GM13977 (cell line): ENCODE data around the gene LFNG.

Experiments used
- DNase-seq: peaks from one replicate; pipeline ENCODE4 v3.0.0; 2012; ENCODE audit warnings: low spot score
- in situ Hi-C: fragments of 300-500 bp; cut with MboI; formaldehyde crosslinking; loops from one replicate; pipeline ENCODE4 v1.12.0; 2022; ENCODE audit warnings: low sequenced_read_pairs, low pct_unique_long_range_greater_than_20kb, mixed read lengths, inconsistent platforms; ENCODE audit not compliant: unreplicated experiment
- TF ChIP-seq, protein P1 (sequence below): IDR thresholded peaks from 2 replicates; pipeline ENCODE4 v1.5.1; 2012; ENCODE audit warnings: mild to moderate bottlenecking, control low read depth; ENCODE audit not compliant: insufficient read depth; ENCODE audit errors: extremely low read depth, missing control alignments

The LFNG gene

DNA sequence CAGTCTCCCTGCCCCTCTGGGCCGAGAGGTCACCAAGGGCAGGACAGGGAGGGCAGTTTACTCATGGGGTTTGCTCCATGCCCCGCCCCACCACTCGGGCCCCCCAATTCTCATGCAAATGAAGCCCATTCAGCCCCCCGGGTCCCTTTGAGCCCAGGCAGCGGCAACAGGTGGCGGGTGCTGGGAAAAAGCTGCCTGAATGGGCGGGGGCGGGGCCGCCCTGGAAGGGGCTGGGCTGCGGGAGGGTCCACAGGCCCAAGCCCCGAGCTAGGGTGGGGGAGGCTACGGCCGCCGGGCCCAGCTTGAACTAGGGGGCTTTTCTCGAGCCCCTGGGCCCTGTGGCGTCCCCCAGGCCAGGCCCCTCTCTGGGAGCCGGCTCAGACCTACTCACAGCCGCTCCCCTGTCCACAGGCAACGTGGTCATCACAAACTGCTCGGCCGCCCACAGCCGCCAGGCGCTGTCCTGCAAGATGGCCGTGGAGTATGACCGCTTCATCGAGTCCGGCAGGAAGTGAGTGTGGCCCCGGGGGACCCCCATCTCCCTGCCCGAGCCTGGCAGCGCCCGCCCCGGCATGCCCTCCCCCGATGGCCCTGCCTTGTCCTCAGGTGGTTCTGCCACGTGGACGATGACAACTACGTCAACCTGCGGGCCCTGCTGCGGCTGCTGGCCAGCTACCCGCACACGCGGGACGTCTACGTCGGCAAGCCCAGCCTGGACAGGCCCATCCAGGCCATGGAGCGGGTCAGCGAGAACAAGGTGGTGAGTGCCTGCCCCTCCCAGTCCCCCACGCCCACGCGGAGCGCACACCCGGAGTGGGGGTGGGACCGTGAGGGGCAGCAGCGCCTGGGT is 5.5 kb downstream of the LFNG start:
- no peak for DNase-seq
- TF ChIP-seq, protein P1, sequence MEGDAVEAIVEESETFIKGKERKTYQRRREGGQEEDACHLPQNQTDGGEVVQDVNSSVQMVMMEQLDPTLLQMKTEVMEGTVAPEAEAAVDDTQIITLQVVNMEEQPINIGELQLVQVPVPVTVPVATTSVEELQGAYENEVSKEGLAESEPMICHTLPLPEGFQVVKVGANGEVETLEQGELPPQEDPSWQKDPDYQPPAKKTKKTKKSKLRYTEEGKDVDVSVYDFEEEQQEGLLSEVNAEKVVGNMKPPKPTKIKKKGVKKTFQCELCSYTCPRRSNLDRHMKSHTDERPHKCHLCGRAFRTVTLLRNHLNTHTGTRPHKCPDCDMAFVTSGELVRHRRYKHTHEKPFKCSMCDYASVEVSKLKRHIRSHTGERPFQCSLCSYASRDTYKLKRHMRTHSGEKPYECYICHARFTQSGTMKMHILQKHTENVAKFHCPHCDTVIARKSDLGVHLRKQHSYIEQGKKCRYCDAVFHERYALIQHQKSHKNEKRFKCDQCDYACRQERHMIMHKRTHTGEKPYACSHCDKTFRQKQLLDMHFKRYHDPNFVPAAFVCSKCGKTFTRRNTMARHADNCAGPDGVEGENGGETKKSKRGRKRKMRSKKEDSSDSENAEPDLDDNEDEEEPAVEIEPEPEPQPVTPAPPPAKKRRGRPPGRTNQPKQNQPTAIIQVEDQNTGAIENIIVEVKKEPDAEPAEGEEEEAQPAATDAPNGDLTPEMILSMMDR, result no peak
- in situ Hi-C loops, result no loop called here

DNA sequence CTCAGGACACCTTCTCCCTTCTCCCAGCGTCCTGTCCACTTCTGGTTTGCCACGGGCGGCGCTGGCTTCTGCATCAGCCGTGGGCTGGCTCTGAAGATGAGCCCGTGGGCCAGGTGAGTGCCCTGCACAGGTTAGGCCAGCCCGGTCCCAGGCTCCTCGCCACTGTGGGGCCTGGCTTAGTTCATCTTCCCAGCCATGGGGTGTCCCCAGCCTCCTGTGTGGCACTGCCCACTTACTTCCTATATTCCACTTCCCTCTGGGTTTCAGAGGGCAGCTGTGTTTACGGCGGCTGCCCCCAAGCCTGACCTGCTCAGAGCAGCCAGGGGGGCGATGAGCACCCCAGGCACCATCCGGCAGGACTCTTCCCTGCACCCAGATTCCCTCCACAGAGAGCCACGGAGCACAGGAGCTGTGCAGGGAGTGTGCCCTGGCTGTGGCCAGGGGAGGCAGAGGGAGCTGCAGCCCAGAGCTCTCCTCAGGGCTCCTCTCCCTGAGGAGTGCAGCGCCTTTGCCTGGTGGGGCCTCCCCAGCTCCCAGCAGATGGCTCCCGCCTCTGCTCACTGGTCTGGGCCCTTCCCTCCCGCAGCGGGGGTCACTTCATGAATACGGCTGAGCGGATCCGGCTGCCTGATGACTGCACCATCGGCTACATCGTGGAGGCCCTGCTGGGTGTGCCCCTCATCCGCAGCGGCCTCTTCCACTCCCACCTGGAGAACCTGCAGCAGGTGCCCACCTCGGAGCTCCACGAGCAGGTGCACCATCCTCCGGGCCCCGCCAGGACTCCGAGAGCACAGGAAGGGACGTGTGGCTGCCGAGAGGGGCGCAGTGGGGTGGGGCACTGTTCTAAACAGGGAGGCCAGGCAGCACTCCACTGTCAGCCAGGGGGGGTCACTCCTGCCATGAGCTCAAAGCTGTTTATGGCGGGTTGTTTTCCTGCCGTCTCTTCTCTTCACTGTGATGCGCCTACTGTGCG is 6.4 kb downstream of the LFNG start:
- no peak for DNase-seq
- in situ Hi-C loops, result no loop called here
- TF ChIP-seq, protein P1, result no peak

DNA sequence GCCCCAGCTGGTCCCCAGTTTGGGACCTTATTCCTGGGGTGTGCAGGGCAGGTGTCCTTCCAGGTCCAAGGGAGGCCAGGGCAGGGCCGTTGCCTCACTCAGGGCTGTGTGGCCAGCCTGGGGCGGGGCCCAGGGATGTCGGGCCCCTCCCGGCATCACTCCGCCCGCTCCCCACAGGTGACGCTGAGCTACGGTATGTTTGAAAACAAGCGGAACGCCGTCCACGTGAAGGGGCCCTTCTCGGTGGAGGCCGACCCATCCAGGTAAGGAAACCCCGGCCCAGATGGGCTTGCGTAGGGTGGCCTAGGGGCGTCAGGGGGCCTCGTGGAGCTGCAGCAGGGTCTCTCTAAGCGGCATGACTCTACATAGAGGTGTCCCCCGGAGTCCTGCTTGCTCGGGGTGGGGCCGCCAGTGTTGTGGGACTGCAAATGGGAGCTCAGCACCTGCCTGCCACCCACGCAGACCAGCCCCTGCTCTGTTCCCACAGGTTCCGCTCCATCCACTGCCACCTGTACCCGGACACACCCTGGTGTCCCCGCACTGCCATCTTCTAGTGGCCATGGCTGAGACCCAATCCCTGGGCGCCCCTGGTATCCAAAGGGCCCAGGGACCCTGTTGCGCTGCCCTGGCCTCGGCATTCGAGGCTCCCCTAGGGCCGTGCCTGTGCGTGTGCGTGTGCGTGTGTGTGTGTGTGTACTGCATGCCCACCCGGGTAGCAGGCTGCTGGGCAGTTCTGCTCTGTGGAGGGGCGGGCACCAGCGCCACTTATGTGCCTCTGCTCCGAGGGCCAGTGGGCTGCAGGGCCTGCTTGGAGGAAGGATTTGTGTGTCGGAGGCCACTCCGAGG is 7.3 kb downstream of the LFNG start:
- no peak for DNase-seq
- TF ChIP-seq, protein P1, result no peak

DNA sequence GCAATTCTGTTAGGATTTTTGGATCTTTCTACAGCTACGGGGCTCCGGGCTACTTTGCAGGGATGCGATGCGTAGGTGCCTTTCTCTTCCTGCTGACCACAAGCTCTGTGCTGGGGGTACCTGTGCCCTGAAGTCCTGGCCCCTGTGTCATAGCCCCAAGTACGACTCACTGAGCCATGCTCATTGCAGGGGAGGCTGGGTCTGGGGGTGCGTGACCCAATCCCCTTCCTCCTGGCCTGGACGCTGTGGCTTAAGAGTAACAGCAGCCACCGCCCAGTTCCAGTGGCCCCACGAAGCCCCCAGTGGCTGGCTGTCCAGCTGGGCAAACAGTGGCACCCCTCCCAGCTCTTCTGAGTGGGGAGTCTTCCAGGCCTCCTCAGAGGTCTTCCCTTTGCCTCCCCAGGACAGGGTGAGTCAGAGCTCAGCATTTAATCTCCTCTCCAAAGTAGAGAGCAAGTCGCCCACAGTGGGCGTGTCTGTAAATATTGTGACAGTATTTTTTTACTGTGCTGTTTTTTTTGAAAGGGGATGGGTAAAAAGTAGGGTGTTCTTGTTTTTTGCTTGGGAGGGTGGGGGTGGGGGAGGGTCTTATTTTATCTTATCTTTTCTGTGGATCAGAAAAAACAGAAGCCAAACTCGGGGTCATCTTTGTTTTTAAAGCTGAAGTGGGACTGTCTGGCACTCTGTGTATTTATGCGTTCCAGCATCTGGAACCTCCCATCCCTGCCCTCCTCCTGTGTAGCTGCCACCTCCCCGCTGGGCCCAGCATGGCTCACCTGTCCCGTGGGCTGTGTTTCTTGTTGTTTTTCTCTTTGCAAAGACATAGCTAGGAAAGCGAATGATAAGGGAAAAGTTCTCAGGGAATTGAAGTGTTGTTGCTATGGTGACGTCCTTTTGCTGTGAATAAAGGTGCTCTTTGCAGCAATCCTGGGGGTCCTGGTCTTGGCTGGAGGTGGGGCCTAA is 8.2 kb downstream of the LFNG start:
- no peak for DNase-seq
- TF ChIP-seq, protein P1, result no peak
- in situ Hi-C loops, result no loop called here

More for the DNA sequence above, 7.3 kb downstream of the LFNG start:
- in situ Hi-C loops, result no loop called here

GRCh38 chr7:2528481-2529095 is 9.0 kb downstream of the LFNG start:
- in situ Hi-C loops, result no loop called here
- DNase-seq, result no peak
- TF ChIP-seq, protein P1, result no peak
